Cardiac fibroblast (primary cell): ENCODE measurements around the gene HS2ST1.

Source experiments
- DNase-seq, 2 donors: peaks; one replicate each; pipeline versions ENCODE4 v3.0.0 to v3.0.0-alpha.2; 2010; ENCODE audit warnings: low read depth in 2 of 2
- H3K4me3 ChIP-seq, 2 donors: replicated peaks in 1 of 2; 1 replicate in 1 of 2; 2 replicates in 1 of 2; pipeline ENCODE4 v1.5.1; 2011; ENCODE audit warnings: low read depth in 2 of 2, low read length in 2 of 2, mild to moderate bottlenecking in 2 of 2, moderate library complexity in 1 of 2
- TF ChIP-seq, protein P1 (sequence below): IDR thresholded peaks from one replicate; pipeline ENCODE4 v1.5.1; 2011; ENCODE audit warnings: low read depth, mild to moderate bottlenecking, low read length, inconsistent platforms

Gene HS2ST1

GRCh38 chr1:86924324-86924960 is 10.0 kb downstream of the HS2ST1 start:
- DNase-seq, result no peak
- no peak overlapping the region for H3K4me3 ChIP-seq
- TF ChIP-seq, protein P1, sequence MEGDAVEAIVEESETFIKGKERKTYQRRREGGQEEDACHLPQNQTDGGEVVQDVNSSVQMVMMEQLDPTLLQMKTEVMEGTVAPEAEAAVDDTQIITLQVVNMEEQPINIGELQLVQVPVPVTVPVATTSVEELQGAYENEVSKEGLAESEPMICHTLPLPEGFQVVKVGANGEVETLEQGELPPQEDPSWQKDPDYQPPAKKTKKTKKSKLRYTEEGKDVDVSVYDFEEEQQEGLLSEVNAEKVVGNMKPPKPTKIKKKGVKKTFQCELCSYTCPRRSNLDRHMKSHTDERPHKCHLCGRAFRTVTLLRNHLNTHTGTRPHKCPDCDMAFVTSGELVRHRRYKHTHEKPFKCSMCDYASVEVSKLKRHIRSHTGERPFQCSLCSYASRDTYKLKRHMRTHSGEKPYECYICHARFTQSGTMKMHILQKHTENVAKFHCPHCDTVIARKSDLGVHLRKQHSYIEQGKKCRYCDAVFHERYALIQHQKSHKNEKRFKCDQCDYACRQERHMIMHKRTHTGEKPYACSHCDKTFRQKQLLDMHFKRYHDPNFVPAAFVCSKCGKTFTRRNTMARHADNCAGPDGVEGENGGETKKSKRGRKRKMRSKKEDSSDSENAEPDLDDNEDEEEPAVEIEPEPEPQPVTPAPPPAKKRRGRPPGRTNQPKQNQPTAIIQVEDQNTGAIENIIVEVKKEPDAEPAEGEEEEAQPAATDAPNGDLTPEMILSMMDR, result no peak

DNA sequence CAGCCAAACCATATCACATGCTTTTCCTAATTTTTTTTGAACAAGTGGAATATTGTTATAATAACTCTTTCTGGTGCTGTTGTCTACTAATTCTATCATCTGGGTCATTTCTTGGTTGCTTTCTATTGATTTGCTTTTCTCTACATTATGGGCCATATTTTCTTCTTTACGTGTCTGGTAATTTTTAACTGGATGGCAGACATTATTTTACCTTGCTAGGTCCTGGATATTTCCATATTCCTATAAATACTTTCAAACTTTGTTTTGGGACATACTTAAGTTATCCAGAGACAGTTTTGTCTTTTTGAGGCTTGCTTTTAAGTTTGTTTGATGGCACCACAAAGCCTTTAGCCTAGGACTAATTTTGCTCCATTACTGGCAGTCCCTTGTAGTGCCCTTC is 11.3 kb downstream of the HS2ST1 start:
- no peak for DNase-seq
- no peak overlapping the region for H3K4me3 ChIP-seq
- TF ChIP-seq, protein P1, result no peak

DNA sequence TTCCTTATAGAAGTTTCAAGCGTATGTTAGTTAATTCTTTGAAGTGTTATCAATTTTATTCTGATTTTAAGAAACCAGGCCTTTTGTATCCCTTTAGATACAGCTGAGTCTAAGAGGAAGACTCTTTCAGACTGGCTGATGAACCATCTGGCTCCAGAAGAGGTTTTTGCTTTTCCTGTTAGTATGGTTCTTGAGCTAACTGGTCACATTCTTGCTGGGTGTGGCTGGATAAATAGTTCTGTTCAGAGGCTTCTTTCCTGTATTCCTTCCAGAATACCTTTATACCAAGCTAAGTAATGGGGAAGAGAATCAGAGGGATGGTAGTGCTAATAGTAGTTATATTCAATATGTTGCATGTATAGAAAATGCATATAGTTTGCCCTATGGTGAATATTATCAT is 12.4 kb downstream of the HS2ST1 start:
- TF ChIP-seq, protein P1, result no peak
- peak; percentile 18 for DNase-seq
- H3K4me3 ChIP-seq, result no peak overlapping the region

DNA sequence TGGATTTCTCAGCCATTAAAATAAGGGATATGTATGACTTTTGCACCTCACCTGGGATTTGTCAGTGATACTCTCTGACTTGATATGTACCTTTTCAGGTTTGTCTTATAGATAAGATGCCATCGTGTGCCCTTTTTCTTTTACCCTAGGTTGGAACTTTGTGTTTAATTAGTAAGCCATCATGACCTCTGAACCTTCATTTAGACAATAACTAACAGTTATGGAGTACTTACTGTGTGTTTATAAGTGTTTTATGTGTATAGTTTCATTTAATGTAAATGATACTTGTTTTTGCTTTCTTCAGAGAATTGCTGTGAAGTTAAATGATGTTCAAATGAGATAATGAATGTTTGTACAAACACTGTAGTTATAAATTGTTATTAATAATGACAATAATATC is 14.4 kb downstream of the HS2ST1 start:
- no peak overlapping the region for H3K4me3 ChIP-seq
- TF ChIP-seq, protein P1, result no peak
- DNase-seq, result no peak

DNA sequence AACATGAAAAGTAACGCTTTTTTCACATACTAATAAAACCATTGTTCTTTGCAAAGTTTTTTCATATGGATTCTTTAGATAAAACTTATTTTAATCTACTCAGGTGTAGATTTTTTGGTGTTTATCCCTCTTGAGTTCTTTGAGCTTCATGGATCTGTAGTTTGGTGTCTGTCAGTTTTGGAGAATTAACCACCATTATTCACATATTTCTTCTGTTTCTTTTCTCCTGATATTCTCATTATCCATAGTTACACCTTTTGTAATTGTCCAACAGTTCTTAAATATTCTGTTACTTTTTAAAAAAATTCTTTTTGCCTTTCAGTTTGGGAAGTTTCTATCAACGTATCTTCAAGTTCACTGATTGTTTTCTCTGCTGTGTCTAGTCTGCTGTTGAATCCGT is 18.6 kb downstream of the HS2ST1 start:
- DNase-seq, result no peak
- TF ChIP-seq, protein P1, result no peak
- H3K4me3 ChIP-seq, result no peak overlapping the region

GRCh38 chr1:86933562-86934377 is 19.3 kb downstream of the HS2ST1 start:
- no peak for DNase-seq
- TF ChIP-seq, protein P1, result no peak
- no peak overlapping the region for H3K4me3 ChIP-seq
